Body of pancreas (tissue), 4 donors: ENCODE measurements around the gene CSDE1. TPM values are rescaled to one million over a fixed set of nuclear protein-coding genes. Genes with fewer than 3 reads are reported as not detected.
"Not testable (repeated sequence)": the region's sequence is repeated elsewhere in the genome, so short reads cannot be mapped to it uniquely, and the experiment has no call there.

ENCODE experiments used
- ATAC-seq: fragments of 150-250 bp; one replicate; pipeline ENCODE4 v1.9.1; 2016
- DNase-seq, 4 donors: peaks; one replicate each; pipeline ENCODE4 v3.0.0-alpha.2; 2019
- H3K27ac ChIP-seq, 4 donors: fragments of 200-600 bp; sonication (generic); 1 replicate in 3 of 4; 2 replicates in 1 of 4; pipeline versions ENCODE4 v1.5.1 to v1.6.1; 2016 to 2019; ENCODE audit warnings: mild to moderate bottlenecking in 1 of 4, mixed read lengths in 1 of 4, moderate library complexity in 1 of 4
- H3K27me3 ChIP-seq, 2 donors: fragments of 200-600 bp; sonication (generic); one replicate each; pipeline ENCODE4 v1.6.0; 2016; ENCODE audit warnings: mild to moderate bottlenecking in 1 of 2
- H3K36me3 ChIP-seq, 2 donors: fragments of 200-600 bp; sonication (generic); replicated peaks in 1 of 2; 2 replicates each; pipeline ENCODE4 v1.5.1; 2016; ENCODE audit warnings: low read depth in 2 of 2; ENCODE audit not compliant: insufficient read depth in 1 of 2
- H3K4me1 ChIP-seq: fragments of 200-600 bp; sonication (generic); one replicate; pipeline ENCODE4 v1.6.0; 2016
- H3K4me3 ChIP-seq, 2 donors: fragments of 200-600 bp; sonication (generic); 1 replicate in 1 of 2; 2 replicates in 1 of 2; pipeline ENCODE4 v1.5.1; 2016 to 2019
- H3K9me3 ChIP-seq, 3 donors: fragments of 200-600 bp; sonication (generic); 1 replicate in 2 of 3; 2 replicates in 1 of 3; pipeline ENCODE4 v1.5.1; 2016
- CTCF ChIP-seq, 7 experiments: fragments of 450-650 bp in 4 of 7; fragments of 200-600 bp in 3 of 7; sonication (generic) in 3 of 7; IDR thresholded peaks; one replicate each; pipeline ENCODE4 v1.5.1; 2016 to 2019; ENCODE audit warnings: antibody characterized with exemption in 7 of 7
- POLR2A ChIP-seq, 3 donors: fragments of 450-650 bp; IDR thresholded peaks; one replicate each; pipeline ENCODE4 v1.6.1; 2016; ENCODE audit warnings: antibody characterized with exemption in 3 of 3, mild to moderate bottlenecking in 2 of 3
- whole genome bisulfite sequencing, 2 donors: methylation state at CpG; one replicate each; pipeline ENCODE4 v1.1.5; 2017; 5-methylcytosine and 5-hydroxymethylcytosine counted together
- intact Hi-C: fragments of 100-400 bp; cut with DNase I; formaldehyde crosslinking; loops from one replicate; pipeline ENCODE4 v1.15.1; 2023
- total RNA-seq, 2 donors: library from RNA; depleted of rRNA; stranded (reverse); fragments of >200 nt; gene quantifications; one replicate each; pipeline ENCODE4 v1.1.0, GENCODE V29; 2016

CSDE1 gene
- total RNA-seq, 2 donors from 2014 or later, result 138 to 221 TPM

GRCh38 chr1:114782476-114782875 lies 24.7 kb upstream of the CSDE1 start:
- H3K4me1 ChIP-seq, result peaks cover 22% of the 10 kb centered on the region
- ATAC-seq (no peak), DNase-seq (no peak)
- WGBS, 2 donors, result 69 to 77% methylated on average over 5 of the region's 5 CpGs
- H3K27ac ChIP-seq, result no peak overlapping the region
- H3K4me3 ChIP-seq, result no peak overlapping the region
- no peaks in the 10 kb centered on the region for H3K27me3 ChIP-seq
- peaks cover 0 to 3% of the 10 kb centered on the region in 2 donors for H3K36me3 ChIP-seq
- intact Hi-C loops, result no loop called here
- no peaks in the 10 kb centered on the region for H3K9me3 ChIP-seq
- TF ChIP-seq POLR2A (IDR thresholded peaks at IDR 0.05), result no peak
- no peak for TF ChIP-seq CTCF (IDR thresholded peaks at IDR 0.05)

GRCh38 chr1:114780344-114781226 lies 22.8 kb upstream of the CSDE1 start, which contains the start of gene SIKE1:
SIKE1 (minus strand) TSS chr1:114780685; CDS start chr1:114780607, 78 bp downstream.
- Histone ChIP-seq H3K27me3 (no peaks in the 10 kb centered on the region), H3K4me1 (peaks cover 22% of the 10 kb centered on the region), H3K9me3 (no peaks in the 10 kb centered on the region), H3K27ac (peak within 1 kb of the TSS; percentile 75 to 94 (median 83)), H3K36me3 (peaks cover 0 to 6% of the 10 kb centered on the region in 2 donors), H3K4me3 (peak within 1 kb of the TSS; percentile 75 to 93)
- intact Hi-C loops, result no loop called here
- 16 to 20% methylated on average over 48 to 53 of the region's 53 CpGs for WGBS, 2 donors
- ATAC-seq (peak; percentile 99), DNase-seq (peak; percentile 93 to 98 (median 96))
- peak; percentile 65 to 92 (median 90) for TF ChIP-seq POLR2A (IDR thresholded peaks at IDR 0.05)
- TF ChIP-seq CTCF (IDR thresholded peaks at IDR 0.05), result no peak

- Histone ChIP-seq H3K4me3 (peak overlapping the region; percentile 75 to 93), H3K27me3 (no peaks in the 10 kb centered on the region), H3K9me3 (no peaks in the 10 kb centered on the region), H3K4me1 (peaks cover 22% of the 10 kb centered on the region), H3K27ac (peak overlapping the region; percentile 75 to 94 (median 83)), H3K36me3 (peaks cover 0 to 6% of the 10 kb centered on the region in 2 donors)
- TF ChIP-seq CTCF (IDR thresholded peaks at IDR 0.05) (no peak), POLR2A (IDR thresholded peaks at IDR 0.05) (no peak)
- ATAC-seq (no peak), DNase-seq (no peak)
- intact Hi-C loops, result no loop called here
Measured at GRCh38 chr1:114779722-114780121, 21.9 kb upstream of the CSDE1 start.

GRCh38 chr1:114776726-114777125 lies 18.9 kb upstream of the CSDE1 start:
- H3K27ac ChIP-seq, intact Hi-C loops, DNase-seq, H3K4me3 ChIP-seq, H3K9me3 ChIP-seq, ATAC-seq, H3K27me3 ChIP-seq: not testable (repeated sequence)
- peaks cover 22% of the 10 kb centered on the region for H3K4me1 ChIP-seq
- peaks cover 0 to 12% of the 10 kb centered on the region in 2 donors for H3K36me3 ChIP-seq
- 95 to 97% methylated on average over 4 of the region's 4 CpGs for WGBS, 2 donors

GRCh38 chr1:114771992-114772391 lies 14.2 kb upstream of the CSDE1 start:
- no peak for TF ChIP-seq POLR2A (IDR thresholded peaks at IDR 0.05)
- no peak for TF ChIP-seq CTCF (IDR thresholded peaks at IDR 0.05)
- ATAC-seq (no peak), DNase-seq (no peak)
- H3K27ac ChIP-seq, result no peak overlapping the region
- no peak overlapping the region for H3K4me3 ChIP-seq
- intact Hi-C loops, result no loop called here
- no peaks in the 10 kb centered on the region for H3K27me3 ChIP-seq
- H3K4me1 ChIP-seq, result no peaks in the 10 kb centered on the region
- peaks cover 0 to 9% of the 10 kb centered on the region in 2 donors for H3K36me3 ChIP-seq
- H3K9me3 ChIP-seq, result no peaks in the 10 kb centered on the region
- WGBS, 2 donors, result 83 to 94% methylated on average over 1 of the region's 1 CpG
